Fibroblast of peridontal ligament (primary cell): Measurements from ENCODE around the gene LRCH4.
"Not testable (repeated sequence)": the region's sequence is repeated elsewhere in the genome, so short reads cannot be mapped to it uniquely, and the experiment has no call there.

ENCODE experiments used
- DNase-seq: peaks from one replicate; pipeline ENCODE4 v3.0.0-alpha.2; 2010; ENCODE audit errors: extremely low read depth

The LRCH4 gene

GRCh38 chr7:100567751-100568175, 18.2 kb downstream of the LRCH4 start:
- no peak for DNase-seq

GRCh38 chr7:100567031-100567730, 18.7 kb downstream of the LRCH4 start:
- no peak for DNase-seq

GRCh38 chr7:100566018-100566531, 19.9 kb downstream of the LRCH4 start:
- DNase-seq, result no peak

DNA sequence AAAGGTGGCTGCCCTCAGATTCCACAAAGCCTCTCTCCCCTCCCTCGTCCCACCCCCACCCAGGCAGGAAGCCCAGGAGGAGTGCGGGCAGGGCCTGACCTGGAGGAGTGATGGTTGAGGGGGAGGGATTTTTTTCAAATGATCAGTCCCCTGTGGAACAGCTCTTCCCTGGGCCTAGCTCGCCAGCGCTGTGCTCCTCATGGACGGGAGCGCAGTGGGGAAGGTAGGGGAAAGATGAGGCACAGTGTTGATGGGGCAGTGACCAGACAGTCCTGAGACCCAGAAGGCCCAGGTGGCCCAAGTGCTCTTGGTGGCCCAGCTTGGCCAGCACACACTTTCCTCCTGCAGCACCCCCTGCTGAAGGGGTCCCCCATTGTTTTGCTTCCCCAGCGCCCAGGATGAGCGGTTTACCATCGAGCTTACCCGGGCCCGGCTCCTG, 20.8 kb downstream of the LRCH4 start:
- no peak for DNase-seq

GRCh38 chr7:100564405-100564804, 21.5 kb downstream of the LRCH4 start:
- not testable (repeated sequence) for DNase-seq

- DNase-seq, result peak; percentile 72
Observed at GRCh38 chr7:100563809-100564400, 22.0 kb downstream of the LRCH4 start.

DNA sequence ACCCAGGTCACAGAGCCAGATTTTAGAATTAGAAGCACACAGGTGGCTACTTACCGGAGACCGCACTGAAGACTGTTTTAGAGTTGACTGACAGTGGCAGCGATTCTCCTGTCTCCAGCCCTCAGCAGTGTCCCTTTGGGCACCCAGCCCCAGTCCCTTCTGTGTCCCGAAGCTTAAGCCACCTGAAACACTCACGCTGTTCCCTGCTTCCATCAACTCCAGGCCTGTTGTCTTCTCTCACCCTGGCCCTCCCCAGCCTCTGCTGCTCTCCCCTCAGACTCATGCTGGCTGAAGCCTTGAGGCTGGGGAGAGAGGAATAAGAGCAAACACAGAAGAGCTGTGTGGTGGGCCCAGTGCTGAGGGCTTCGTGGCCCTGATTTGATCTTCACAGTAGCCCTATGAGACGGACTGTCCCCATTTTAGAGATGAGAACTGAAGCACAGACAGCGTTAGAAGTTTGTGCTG, 22.8 kb downstream of the LRCH4 start:
- DNase-seq, result no peak

- no peak for DNase-seq
Observed at GRCh38 chr7:100562195-100563099, 23.5 kb downstream of the LRCH4 start.

DNA sequence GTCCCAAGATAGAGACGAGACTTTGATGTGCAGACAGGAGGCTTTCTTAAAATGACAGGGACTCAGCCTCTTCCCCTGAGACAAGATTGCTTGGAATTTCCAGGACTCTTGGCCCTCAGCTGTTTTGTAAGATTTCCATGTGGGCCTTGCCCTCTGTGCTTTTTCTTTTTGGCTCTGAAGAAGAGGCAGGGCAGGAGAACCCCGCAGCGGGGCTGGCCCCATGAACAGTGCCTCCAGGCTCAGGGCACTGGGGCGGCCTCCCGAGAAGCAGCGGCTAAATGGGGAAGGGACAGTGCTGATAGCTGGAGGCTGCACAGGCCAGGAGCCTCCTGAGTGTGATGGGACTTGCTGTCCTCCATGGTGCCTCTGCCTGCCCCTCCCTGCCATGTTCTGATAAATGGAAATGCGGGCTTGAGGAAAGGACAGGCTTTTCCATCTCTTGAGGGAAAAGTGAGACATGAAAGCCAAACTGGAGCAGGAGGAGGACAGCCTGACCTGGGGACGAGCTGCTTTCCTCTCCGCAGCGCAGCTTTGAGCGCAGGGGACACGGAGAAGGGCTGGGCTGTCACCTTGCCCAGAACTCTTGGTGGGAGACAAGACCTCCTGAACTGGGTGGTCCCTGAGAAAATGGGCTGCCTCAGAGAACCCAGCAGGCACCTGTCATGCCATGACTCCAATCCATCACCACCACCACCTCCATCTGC, 24.3 kb downstream of the LRCH4 start:
- no peak for DNase-seq

- no peak for DNase-seq
Observed at GRCh38 chr7:100559127-100559526, 26.8 kb downstream of the LRCH4 start.

DNA sequence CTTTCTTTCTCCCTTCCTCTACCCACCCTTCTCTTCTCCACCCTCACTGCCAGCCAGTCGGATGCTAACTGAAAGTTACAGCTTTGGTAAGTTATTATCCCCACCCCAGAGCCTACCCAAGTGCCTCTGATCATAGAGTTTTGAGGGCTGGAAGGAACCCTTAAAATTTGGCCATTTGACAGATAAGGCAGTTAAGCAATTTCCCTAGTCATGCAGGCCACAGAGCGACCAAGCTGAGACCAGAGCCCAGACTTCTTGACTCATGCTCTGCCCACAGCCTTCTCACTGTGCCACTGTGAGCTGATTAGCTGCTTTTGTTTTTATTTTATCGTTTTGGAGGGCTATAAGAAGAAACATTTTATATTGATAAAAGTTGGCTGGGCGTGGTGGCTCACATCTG, 29.4 kb downstream of the LRCH4 start:
- peak; percentile 82 for DNase-seq

DNA sequence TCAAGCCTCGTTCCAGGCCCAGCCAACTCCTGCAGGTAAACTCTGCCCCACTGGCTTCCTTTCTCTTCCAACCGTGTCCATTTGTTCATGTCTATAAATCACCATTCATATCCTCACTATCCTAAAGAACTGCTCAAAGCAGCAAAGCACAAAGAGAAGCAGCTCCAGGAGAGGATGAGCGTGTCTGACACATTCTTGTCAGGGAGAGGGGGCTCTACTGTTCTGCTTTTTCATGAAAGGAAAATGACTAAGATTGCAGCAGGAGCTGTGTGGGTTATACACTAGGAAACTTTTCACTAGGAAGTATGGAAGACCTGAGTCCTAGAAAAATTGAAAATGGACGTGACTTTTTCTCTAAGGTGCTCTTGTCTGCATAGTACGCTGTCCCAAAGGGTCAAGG, 30.2 kb downstream of the LRCH4 start:
- DNase-seq, result no peak

DNA sequence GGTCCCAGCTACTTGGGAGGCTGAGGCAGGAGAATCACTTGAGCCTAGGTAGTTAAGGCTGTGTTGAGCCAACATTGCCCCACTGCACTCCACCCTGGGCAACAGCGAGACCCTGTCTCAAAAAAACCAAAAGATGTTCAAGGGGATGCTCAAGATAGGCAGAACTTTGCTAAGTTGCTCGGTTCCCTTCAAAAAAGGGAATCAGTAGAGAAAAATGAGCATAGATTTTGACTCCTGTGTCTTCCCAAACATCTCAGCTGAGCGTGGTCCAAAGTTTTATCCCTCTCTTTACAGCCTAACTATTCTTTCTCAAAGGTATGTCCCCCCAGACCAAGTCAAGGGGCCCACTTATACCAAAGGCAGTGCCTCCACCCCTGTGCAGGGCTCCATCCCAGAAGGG, 32.9 kb downstream of the LRCH4 start:
- no peak for DNase-seq

DNA sequence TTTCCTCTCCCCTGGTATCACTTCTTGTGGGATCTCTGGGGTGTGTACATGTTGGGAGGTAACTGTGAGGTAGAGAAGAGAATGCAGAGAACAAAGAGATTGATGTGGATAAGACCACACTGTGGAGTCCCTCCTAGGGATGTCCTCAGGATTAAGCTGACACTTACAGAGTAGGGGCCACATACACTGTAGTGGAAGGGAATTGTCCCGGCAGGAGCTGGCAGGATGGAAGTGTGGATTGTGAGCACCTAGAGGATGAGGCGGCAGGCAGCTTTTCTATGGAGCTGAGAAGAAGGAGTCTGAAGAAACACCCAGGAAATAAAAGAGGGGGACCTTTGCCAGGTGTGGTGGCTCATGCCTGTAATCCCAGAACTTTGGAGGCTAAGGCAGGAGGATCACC, 33.4 kb downstream of the LRCH4 start:
- no peak for DNase-seq

DNA sequence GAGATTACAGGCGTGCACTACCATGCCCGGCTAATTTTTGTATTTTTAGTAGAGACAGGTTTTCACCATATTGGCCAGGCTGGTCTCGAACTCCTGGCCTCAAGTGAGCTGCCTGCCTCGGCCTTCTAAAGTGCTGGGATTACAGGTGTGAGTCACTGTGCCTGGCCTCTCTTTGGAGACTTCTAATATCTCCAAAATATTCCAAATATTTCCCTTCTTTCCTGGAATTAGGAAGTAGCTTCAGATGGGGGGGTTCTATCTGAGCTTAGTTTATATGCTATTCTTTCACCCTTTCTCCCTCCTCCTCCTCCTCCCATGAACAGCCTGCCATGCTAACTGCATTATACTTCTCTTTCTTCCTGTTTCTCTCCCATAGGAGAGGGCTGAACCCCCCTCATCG, 37.5 kb downstream of the LRCH4 start:
- not testable (repeated sequence) for DNase-seq

DNA sequence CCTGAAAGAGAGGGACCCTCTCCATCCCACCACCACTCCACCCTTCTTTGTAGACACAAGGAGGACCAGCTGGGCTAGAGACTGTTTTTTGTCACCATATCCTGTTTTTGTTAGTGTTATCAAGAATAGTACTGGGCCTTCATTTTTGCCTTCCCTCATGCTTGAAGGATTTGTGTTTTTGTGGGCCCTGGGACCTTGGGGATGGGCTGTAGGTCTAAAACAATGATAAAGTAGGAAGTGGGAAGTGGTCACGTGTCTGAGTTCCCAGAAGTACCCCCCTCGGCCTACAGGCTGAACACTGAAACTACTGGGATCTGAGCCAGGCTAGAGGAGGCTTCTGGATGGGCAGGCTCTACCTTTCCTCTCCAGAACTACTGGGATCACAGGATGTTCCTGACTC, 38.1 kb downstream of the LRCH4 start:
- DNase-seq, result no peak

GRCh38 chr7:100546926-100547800, 38.8 kb downstream of the LRCH4 start:
- DNase-seq, result no peak

GRCh38 chr7:100546129-100546925, 39.6 kb downstream of the LRCH4 start:
- DNase-seq, result no peak

DNA sequence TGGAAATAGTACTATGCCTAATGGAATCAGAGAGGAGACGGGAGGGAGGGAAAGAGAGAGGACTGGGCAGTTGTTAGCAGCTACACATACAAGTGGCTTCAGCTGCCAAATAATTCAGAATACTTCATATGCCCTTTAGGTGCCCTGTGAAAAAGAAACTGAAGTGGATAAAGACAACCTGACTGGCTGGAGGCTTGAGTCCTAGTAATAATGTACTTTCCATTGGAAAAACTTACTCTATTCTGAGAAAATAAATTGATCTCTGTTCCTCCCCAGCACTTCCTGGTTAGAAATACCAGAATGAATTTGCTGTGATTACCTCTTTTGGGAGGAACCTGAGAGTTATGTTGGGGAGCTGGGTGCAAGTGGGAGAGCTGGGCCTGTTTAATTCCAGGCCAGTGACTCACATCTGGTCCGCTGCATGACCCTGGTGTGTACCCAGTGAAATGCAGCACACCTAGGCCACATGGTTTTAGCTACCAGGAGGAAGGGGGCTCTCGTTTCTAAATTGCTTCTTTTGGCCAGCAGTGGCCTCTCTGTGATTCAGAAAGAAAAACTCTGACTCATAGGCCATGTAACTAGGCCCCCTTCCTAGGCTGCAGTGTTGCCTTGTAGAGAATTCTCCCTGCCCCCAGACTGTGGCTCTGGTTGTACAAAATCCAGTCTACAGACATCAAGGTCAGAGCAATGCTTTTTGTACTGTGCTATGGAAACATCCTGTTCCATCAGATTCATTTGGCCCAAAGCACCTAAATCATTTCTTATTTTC, 40.4 kb downstream of the LRCH4 start:
- DNase-seq, result peak; percentile 80
